Keratinocyte (primary cell): ENCODE results near the gene NHSL2. TPM values are rescaled to one million over a fixed set of nuclear protein-coding genes. Genes with fewer than 3 reads are reported as not detected.

ENCODE experiments used
- DNase-seq: peaks from one replicate; pipeline ENCODE4 v3.0.0-alpha.2; 2011; ENCODE audit warnings: low read depth, missing footprints, low spot score
- FAIRE-seq: peaks from 2 replicates; lab custom pipeline; 2011; peaks lifted over from hg19 to GRCh38; lab: Jason Lieb, UNC
- H2AFZ ChIP-seq: 2 replicates; pipeline ENCODE4 v1.6.0; 2012; ENCODE audit warnings: low read length, control low read depth, inconsistent platforms; ENCODE audit not compliant: control insufficient read depth
- H3K27ac ChIP-seq: 2 replicates; pipeline ENCODE4 v1.5.1; 2011; ENCODE audit warnings: low read length; ENCODE audit not compliant: control insufficient read depth, insufficient read depth
- H3K27me3 ChIP-seq: 3 replicates; pipeline ENCODE4 v1.6.0; 2011; ENCODE audit warnings: low read length; ENCODE audit not compliant: control insufficient read depth, insufficient read depth; ENCODE audit errors: extremely low read depth
- H3K36me3 ChIP-seq, 2 experiments: 2 replicates in 1 of 2; 3 replicates in 1 of 2; pipeline ENCODE4 v1.5.1; 2011; ENCODE audit warnings: low read length in 2 of 2, mild to moderate bottlenecking in 1 of 2; ENCODE audit not compliant: control insufficient read depth in 2 of 2, insufficient read depth in 2 of 2; ENCODE audit errors: extremely low read depth in 1 of 2
- H3K4me1 ChIP-seq: 3 replicates; pipeline ENCODE4 v1.5.1; 2011; ENCODE audit warnings: low read length; ENCODE audit not compliant: control insufficient read depth, insufficient read depth; ENCODE audit errors: extremely low read depth
- H3K4me2 ChIP-seq: 3 replicates; pipeline ENCODE4 v1.6.0; 2011; ENCODE audit warnings: low read depth, low read length; ENCODE audit not compliant: control insufficient read depth, insufficient read depth; ENCODE audit errors: extremely low read depth
- H3K4me3 ChIP-seq, 3 experiments: fragments of 200-600 bp in 1 of 3; sonication (generic) in 1 of 3; 2 replicates in 2 of 3; 3 replicates in 1 of 3; pipeline ENCODE4 v1.5.1; 2011 to 2016; ENCODE audit warnings: low read length in 3 of 3, mild to moderate bottlenecking in 3 of 3, control low read depth in 2 of 3, inconsistent platforms in 1 of 3, low read depth in 1 of 3, mixed read lengths in 1 of 3, mixed run types in 1 of 3, moderate library complexity in 1 of 3; ENCODE audit not compliant: control insufficient read depth in 2 of 3, insufficient read depth in 2 of 3; ENCODE audit errors: extremely low read depth in 1 of 3
- H3K79me2 ChIP-seq: 2 replicates; pipeline ENCODE4 v1.6.0; 2012; ENCODE audit warnings: low read length; ENCODE audit not compliant: control insufficient read depth, insufficient read depth
- H3K9ac ChIP-seq: 3 replicates; pipeline ENCODE4 v1.6.0; 2011; ENCODE audit warnings: low read length; ENCODE audit not compliant: control insufficient read depth, insufficient read depth; ENCODE audit errors: extremely low read depth
- H3K9me1 ChIP-seq: 3 replicates; pipeline ENCODE4 v1.6.0; 2011; ENCODE audit warnings: low read length; ENCODE audit not compliant: control insufficient read depth, insufficient read depth; ENCODE audit errors: extremely low read depth
- H3K9me3 ChIP-seq: 2 replicates; pipeline ENCODE4 v1.5.1; 2012; ENCODE audit warnings: low read depth, low read length; ENCODE audit not compliant: control insufficient read depth
- H4K20me1 ChIP-seq: 3 replicates; pipeline ENCODE4 v1.6.0; 2011; ENCODE audit warnings: low read length; ENCODE audit not compliant: control insufficient read depth, insufficient read depth; ENCODE audit errors: extremely low read depth
- CTCF ChIP-seq, 3 experiments: IDR thresholded peaks in 1 of 3; conservative IDR thresholded peaks in 1 of 3; optimal IDR thresholded peaks in 1 of 3; 2 replicates in 2 of 3; 3 replicates in 1 of 3; pipeline versions ENCODE3 to v1.5.1; 2011; ENCODE audit warnings: low read length in 3 of 3, mild to moderate bottlenecking in 3 of 3, moderate library complexity in 2 of 3, control low read depth in 1 of 3, inconsistent platforms in 1 of 3; ENCODE audit not compliant: insufficient read depth in 2 of 3; ENCODE audit errors: extremely low read depth in 1 of 3
- EZH2 ChIP-seq: IDR thresholded peaks from one replicate; pipeline ENCODE4 v1.6.1; 2012; ENCODE audit warnings: inconsistent platforms, mild to moderate bottlenecking, low read length, moderate library complexity
- dilution Hi-C: fragments of 300-500 bp; cut with MboI; formaldehyde crosslinking; loops from one replicate; pipeline ENCODE4 v1.7.0; 2020; ENCODE audit warnings: low sequenced_read_pairs; ENCODE audit not compliant: extremely low pct_ligation_motif_present
- polyA plus RNA-seq, 5 experiments: library from polyadenylated mRNA; depleted of rRNA in 3 of 5; stranded (reverse) in 3 of 5; stranded (forward) in 1 of 5; unstranded in 1 of 5; fragments of >200 nt; gene quantifications; 1 replicate in 1 of 5; 2 replicates in 3 of 5; 3 replicates in 1 of 5; pipeline versions ENCODE4 v1.2.1 to v1.2.3, GENCODE V29; 2011 to 2012; ENCODE audit warnings: missing spikeins in 2 of 5, low read depth in 1 of 5, low replicate concordance in 1 of 5

The NHSL2 gene
- polyA plus RNA-seq, 1 donor (not counting 4 experiments of a cell fraction or from before 2014, with no cell fraction given) = 0.04 TPM

DNA sequence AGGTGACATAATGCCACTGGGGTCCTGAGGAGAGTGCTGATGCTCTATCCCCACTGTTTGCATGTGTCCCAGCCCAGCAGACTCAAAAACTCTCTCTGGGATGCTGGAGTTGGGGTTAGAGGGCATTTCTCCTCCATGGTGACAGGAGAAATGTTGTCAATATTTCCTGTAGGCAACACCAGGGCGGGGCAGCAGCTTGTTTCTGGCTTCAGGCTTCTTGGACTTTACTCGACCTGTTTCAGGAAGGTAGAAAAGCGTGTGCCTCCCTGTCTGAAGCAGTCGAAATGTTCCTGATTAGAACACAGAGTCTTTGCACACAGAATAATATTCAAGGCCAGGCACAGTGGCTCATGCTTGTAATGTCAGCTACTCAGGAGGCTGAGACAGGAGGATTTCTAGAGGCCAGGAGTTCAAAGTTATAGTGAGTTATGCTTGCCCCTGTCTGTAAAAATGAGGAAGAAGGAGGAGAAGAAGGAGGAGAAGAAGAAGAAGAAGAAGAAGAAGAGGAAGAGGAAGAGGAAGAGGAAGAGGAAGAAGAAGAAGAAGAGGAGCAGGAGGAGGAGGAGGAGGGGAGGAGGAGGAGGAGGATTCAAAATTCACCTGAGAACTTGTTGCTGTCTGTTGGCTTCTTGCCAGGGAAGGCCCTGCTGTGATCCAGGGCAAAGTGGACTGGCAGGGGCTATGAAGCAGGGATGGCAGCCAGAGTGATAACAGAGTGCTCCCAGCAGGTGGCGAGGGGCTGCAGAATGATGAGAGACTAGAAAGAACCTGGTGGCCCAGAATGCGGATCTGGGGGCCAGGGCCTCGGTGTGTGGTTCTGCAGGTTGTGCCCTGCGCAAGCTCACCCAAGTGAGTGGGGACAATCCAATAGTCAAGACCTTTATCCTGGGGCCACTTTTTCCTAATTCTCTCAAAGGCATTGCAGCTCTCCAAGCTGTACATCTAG lies 138.1 kb downstream of the NHSL2 start:
- Histone ChIP-seq H3K4me3 (no peak overlapping the region), H3K9ac (no peak overlapping the region), H3K36me3 (no peaks in the 10 kb centered on the region), H3K4me1 (no peaks in the 10 kb centered on the region), H2AFZ (no peak overlapping the region), H3K27ac (no peak overlapping the region), H3K9me3 (no peaks in the 10 kb centered on the region), H4K20me1 (no peaks in the 10 kb centered on the region), H3K9me1 (no peaks in the 10 kb centered on the region), H3K79me2 (no peaks in the 10 kb centered on the region), H3K4me2 (no peak overlapping the region), H3K27me3 (peaks cover 25% of the 10 kb centered on the region)
- DNase-seq (no peak), FAIRE-seq (no peak)
- dilution Hi-C loops = no loop called here
- TF ChIP-seq CTCF (optimal IDR thresholded peaks at IDR 0.05 in 1 of 3, IDR thresholded peaks at IDR 0.05 in 1 of 3, conservative IDR thresholded peaks at IDR 0.05 in 1 of 3; ENCODE audit: extremely low read depth in 1 of 3, insufficient read depth in 2 of 3, low read length in 3 of 3) = no peak

DNA sequence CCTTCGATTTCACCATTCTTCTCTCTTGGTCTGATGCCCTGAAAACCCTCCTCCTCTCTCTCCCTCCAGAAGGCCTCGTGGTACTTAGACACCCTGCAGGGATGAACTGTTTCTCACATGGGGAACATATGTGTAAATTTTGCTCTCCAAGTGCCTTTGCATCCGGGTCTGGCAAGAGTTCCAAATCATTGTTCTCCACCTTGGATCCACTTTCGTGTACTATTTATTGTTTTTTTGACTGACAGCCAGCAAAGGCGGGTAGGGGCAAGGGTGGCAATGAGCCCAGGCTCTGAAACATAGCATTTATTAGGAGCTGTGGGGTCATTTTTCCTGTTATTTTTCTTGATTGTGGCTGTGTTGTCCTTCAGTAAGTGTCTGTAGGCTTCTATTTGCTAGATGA lies 139.4 kb downstream of the NHSL2 start:
- Histone ChIP-seq H3K9me1 (no peaks in the 10 kb centered on the region), H3K9ac (no peak overlapping the region), H3K4me1 (no peaks in the 10 kb centered on the region), H4K20me1 (no peaks in the 10 kb centered on the region), H3K9me3 (no peaks in the 10 kb centered on the region), H3K79me2 (no peaks in the 10 kb centered on the region), H3K27ac (no peak overlapping the region), H3K4me2 (no peak overlapping the region), H2AFZ (no peak overlapping the region), H3K27me3 (peaks cover 32% of the 10 kb centered on the region), H3K4me3 (no peak overlapping the region), H3K36me3 (no peaks in the 10 kb centered on the region)
- DNase-seq = no peak
- dilution Hi-C loops = no loop called here
- TF ChIP-seq CTCF (optimal IDR thresholded peaks at IDR 0.05 in 1 of 3, IDR thresholded peaks at IDR 0.05 in 1 of 3, conservative IDR thresholded peaks at IDR 0.05 in 1 of 3; ENCODE audit: extremely low read depth in 1 of 3, insufficient read depth in 2 of 3, low read length in 3 of 3) (no peak), EZH2 (no peak)
- FAIRE-seq = no peak
